GM12878 (cell line): ENCODE data around the gene KAT2A. TPM values are rescaled to one million over a fixed set of nuclear protein-coding genes. Genes with fewer than 3 reads are reported as not detected.
A peak's percentile ranks its signal among the peaks of the same experiment; 100 is the strongest.

ENCODE experiments used
- ATAC-seq: fragments of 200-7000 bp; cut with Tn5 transposase; 3 replicates; pipeline ENCODE4 v1.9.1; 2020; ENCODE audit warnings: mild to moderate bottlenecking, moderate library complexity
- BruUV-seq: library from RNA; stranded (reverse); fragments of 400-500 nt; replicated peaks from 2 replicates; lab custom pipeline; 2021; lab: Mats Ljungman, UMichigan
- CTCF ChIA-PET: fragments of 300-600 bp; sonication (Branson Sonifier 250); formaldehyde crosslinking; extraction: SDS; loops from one replicate; lab custom pipeline; 2021; ENCODE audit warnings: inconsistent platforms; lab: Yijun Ruan, JAX
- POLR2A ChIA-PET: fragments of 350-600 bp; formaldehyde crosslinking; extraction: SDS; loops from one replicate; lab custom pipeline; 2021; ENCODE audit warnings: inconsistent platforms; lab: Charles Lee
- RAD21 ChIA-PET: fragments of 300-600 bp; sonication (Branson Sonifier 250); formaldehyde crosslinking; loops from one replicate; lab custom pipeline; 2023; ENCODE audit warnings: antibody characterized with exemption; ENCODE audit not compliant: unreplicated experiment; lab: Charles Lee
- SMC1A ChIA-PET: fragments of 300-600 bp; sonication (Branson Sonifier 250); formaldehyde crosslinking; loops from one replicate; lab custom pipeline; 2023; ENCODE audit not compliant: unreplicated experiment, uncharacterized antibody; lab: Charles Lee
- DNase-seq: peaks from one replicate; pipeline ENCODE4 v3.0.0-alpha.2; 2011; ENCODE audit warnings: low read depth, low spot score
- FAIRE-seq: peaks from 3 replicates; lab custom pipeline; 2011; peaks lifted over from hg19 to GRCh38; lab: Jason Lieb, UNC
- H2AFZ ChIP-seq: 2 replicates; pipeline ENCODE4 v1.6.0; 2011; ENCODE audit warnings: low read depth, low read length, control low read depth; ENCODE audit not compliant: control insufficient read depth
- H3K27ac ChIP-seq: 2 replicates; pipeline ENCODE4 v1.5.1; 2011; ENCODE audit warnings: control low read depth; ENCODE audit not compliant: control insufficient read depth, insufficient read depth
- H3K27me3 ChIP-seq, 2 experiments: replicated peaks in 1 of 2; 2 replicates each; pipeline versions ENCODE4 v1.6.0 to v1.6.1; 2011; ENCODE audit warnings: low read length in 1 of 2; ENCODE audit not compliant: control insufficient read depth in 2 of 2, insufficient read depth in 2 of 2
- H3K36me3 ChIP-seq, 2 experiments: 2 replicates each; pipeline ENCODE4 v1.5.1; 2011; ENCODE audit warnings: low read length in 1 of 2; ENCODE audit not compliant: control insufficient read depth in 2 of 2, insufficient read depth in 2 of 2
- H3K4me1 ChIP-seq: 2 replicates; pipeline ENCODE4 v1.6.1; 2011; ENCODE audit warnings: mild to moderate bottlenecking, low read length, moderate library complexity, mixed read lengths; ENCODE audit not compliant: control insufficient read depth, insufficient read depth
- H3K4me2 ChIP-seq: 2 replicates; pipeline ENCODE4 v1.6.0; 2011; ENCODE audit warnings: control low read depth; ENCODE audit not compliant: control insufficient read depth, insufficient read depth
- H3K4me3 ChIP-seq: fragments of 200-600 bp; sonication (generic); 2 replicates; pipeline ENCODE4 v1.5.1; 2016
- H3K79me2 ChIP-seq: 2 replicates; pipeline ENCODE4 v1.6.0; 2011; ENCODE audit warnings: low read length; ENCODE audit not compliant: control insufficient read depth, insufficient read depth
- H3K9ac ChIP-seq: 2 replicates; pipeline ENCODE4 v1.8.0; 2011; ENCODE audit warnings: low read length, control low read depth, mixed read lengths; ENCODE audit not compliant: control insufficient read depth, insufficient read depth
- H3K9me3 ChIP-seq: replicated peaks from 3 replicates; pipeline ENCODE4 v1.5.1; 2011; ENCODE audit warnings: mild to moderate bottlenecking, low read length; ENCODE audit not compliant: control insufficient read depth, insufficient read depth
- H4K20me1 ChIP-seq: 2 replicates; pipeline ENCODE4 v1.6.0; 2011; ENCODE audit not compliant: control insufficient read depth, insufficient read depth
- CTCF ChIP-seq, 3 experiments: IDR thresholded peaks in 2 of 3; conservative IDR thresholded peaks in 1 of 3; 2 replicates each; pipeline ENCODE4 v1.5.1; 2011; ENCODE audit warnings: low read depth in 3 of 3, low read length in 3 of 3, mild to moderate bottlenecking in 3 of 3, control low read depth in 2 of 3, moderate library complexity in 2 of 3, inconsistent platforms in 1 of 3, mixed read lengths in 1 of 3; ENCODE audit not compliant: control insufficient read depth in 2 of 3, insufficient read depth in 1 of 3; ENCODE audit errors: extremely low read depth in 1 of 3
- E4F1 ChIP-seq: fragments of 450-650 bp; IDR thresholded peaks from 2 replicates; pipeline ENCODE4 v1.6.1; 2018; ENCODE audit warnings: borderline replicate concordance, mild to moderate bottlenecking; ENCODE audit not compliant: partially characterized antibody
- WGBS: methylation state at CpG from one replicate; pipeline ENCODE4 v1.1.6; 2016; ENCODE audit warnings: low lambda C conversion rate; ENCODE audit not compliant: insufficient replicate concordance, insufficient coverage; ENCODE audit errors: missing lambda C conversion rate; 5-methylcytosine and 5-hydroxymethylcytosine counted together
- in situ Hi-C: fragments of 300-500 bp; cut with MboI; formaldehyde crosslinking; loops from 9 replicates; pipeline ENCODE4 v1.14.3; 2018; ENCODE audit warnings: mixed read lengths
- intact Hi-C: fragments of 100-400 bp; cut with micrococcal nuclease; formaldehyde crosslinking; loops from one replicate; pipeline ENCODE4 v1.14.2; 2022; ENCODE audit not compliant: unreplicated experiment
- polyA plus RNA-seq, 11 experiments: library from polyadenylated mRNA; depleted of rRNA in 4 of 11; unstranded in 6 of 11; stranded (reverse) in 5 of 11; fragments of >200 nt; fragmentation: Nextera tagmentation in 4 of 11; fragmentation: Illumina TruSeq in 1 of 11; extraction: Ambion mirVana in 4 of 11; extraction: Trizol in 1 of 11; gene quantifications; 1 replicate in 1 of 11; 2 replicates in 10 of 11; pipeline versions ENCODE4 v1.2.1 to v1.2.3, GENCODE V29; 2011 to 2016; ENCODE audit warnings: inconsistent platforms in 2 of 11, missing spikeins in 2 of 11, low read depth in 1 of 11
- total RNA-seq, 4 experiments: library from RNA; depleted of rRNA in 3 of 4; stranded (reverse); fragments of >200 nt in 3 of 4; fragmentation: Illumina TruSeq in 1 of 4; extraction: Trizol in 1 of 4; gene quantifications; 2 replicates each; pipeline versions ENCODE4 v1.2.1 to v1.2.3, GENCODE V29; 2013 to 2021

KAT2A gene
- total and polyA plus RNA-seq, 10 of the 15 experiments (the other 5 are each of a cell fraction or from before 2014, with no cell fraction given) = 0.85 to 47.5 (median 14.6) TPM

DNA sequence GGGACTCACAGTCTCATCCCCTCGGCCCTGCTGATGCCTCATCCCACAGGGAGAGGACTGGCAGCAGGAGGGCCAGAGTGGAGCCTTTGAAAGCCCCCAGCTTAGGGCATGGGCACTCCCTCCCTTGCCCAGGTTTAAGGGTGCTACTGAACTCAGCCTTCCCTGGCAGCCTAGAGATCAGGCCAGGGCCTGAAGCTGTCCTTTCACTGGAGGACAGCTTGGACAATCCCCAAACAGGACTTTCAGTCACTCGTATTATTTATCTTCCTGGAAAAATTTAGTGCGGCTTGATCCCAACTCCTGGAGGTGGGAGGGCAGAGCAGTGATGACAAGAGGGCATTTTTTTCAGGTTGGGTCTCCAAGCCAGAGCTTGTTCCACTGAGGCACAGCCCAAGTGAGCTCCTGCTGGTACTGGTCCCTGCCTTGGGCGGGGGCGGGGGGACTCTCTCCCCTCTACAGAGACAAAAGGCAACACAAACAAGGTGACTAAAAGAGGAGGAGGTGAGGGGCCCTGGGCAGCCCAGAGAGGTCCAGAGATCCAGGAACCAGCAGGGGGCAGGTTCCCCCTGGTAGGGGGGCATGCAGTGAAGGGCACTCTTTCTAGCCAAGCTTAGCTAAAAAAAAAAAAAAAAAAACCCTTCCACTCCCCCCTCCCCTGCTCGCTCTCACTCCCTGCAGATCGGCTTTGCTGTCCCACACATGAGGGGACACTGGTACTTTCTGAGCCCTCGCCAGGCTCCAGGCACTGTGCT lies 24.6 kb downstream of the KAT2A start:
- TF ChIP-seq CTCF (IDR thresholded peaks at IDR 0.05 in 2 of 3, conservative IDR thresholded peaks at IDR 0.05 in 1 of 3; ENCODE audit: control insufficient read depth in 2 of 3, extremely low read depth in 1 of 3, insufficient read depth in 1 of 3, low read depth in 3 of 3, low read length in 3 of 3) (0 out of 6 replicates have a peak, but pooled peaks of 1 of the 3 experiments have one; percentile 5), E4F1 (no peak)
- TF ChIP-seq, all 136 proteins: peak for 1
- H3K4me3 ChIP-seq = no peak overlapping the region
- BruUV-seq = no TSS peak
- in situ Hi-C loops (no loop called here), intact Hi-C loops (no loop called here)
- peaks cover 1 to 6% of the 10 kb centered on the region in 2 experiments; a peak in 1 of 4 replicates for H3K27me3 ChIP-seq
- H3K27ac ChIP-seq = no peak overlapping the region
- H3K79me2 ChIP-seq = no peaks in the 10 kb centered on the region
- ChIA-PET POLR2A (interaction anchor here (0.6 kb wide), 1 partner anchor 39 kb away, joined by 3 read pairs; no protein-coding TSS in a partner anchor), RAD21 (interaction anchor here (0.5 kb wide), 1 partner anchor 12 kb away, joined by 3 read pairs; no protein-coding TSS in a partner anchor), SMC1A (interaction anchor here (0.5 to 2.4 kb wide), 3 partner anchors 12 to 132 kb away, joined by 4 to 6 read pairs (median 4); no protein-coding TSS in a partner anchor), CTCF (interaction anchor here (0.6 to 2.1 kb wide), 5 partner anchors 19 to 789 kb away, joined by 3 to 7 read pairs (median 4); no protein-coding TSS in a partner anchor)
- no peak overlapping the region for H3K9ac ChIP-seq
- no peak for DNase-seq
- no peak for FAIRE-seq
- peaks cover 5% of the 10 kb centered on the region for H3K4me1 ChIP-seq
- no peaks in the 10 kb centered on the region for H3K9me3 ChIP-seq
- no peak overlapping the region for H2AFZ ChIP-seq
- H3K36me3 ChIP-seq = no peaks in the 10 kb centered on the region
- H4K20me1 ChIP-seq = 0 out of 2 replicates have a peak, but pooled peaks cover 3% of the 10 kb centered on the region
- no peak overlapping the region for H3K4me2 ChIP-seq
- WGBS = 43% methylated on average over 8 of the region's 8 CpGs
- no peak for ATAC-seq
